ENCODE data around the gene C12orf75. TPM values are rescaled to one million over a fixed set of nuclear protein-coding genes. Genes with fewer than 3 reads are reported as not detected.
A peak's percentile ranks its signal among the peaks of the same experiment; 100 is the strongest.

The C12orf75 gene
- total and polyA plus RNA-seq, 2 donors (not counting 3 experiments of a cell fraction or from before 2014, with no cell fraction given), result 23.6 to 60.7 TPM

GRCh38 chr12:105393587-105393986 is 63.1 kb downstream of the C12orf75 start:
- Histone ChIP-seq H3K9me3 (replicated peaks; ENCODE audit: control insufficient read depth, insufficient read depth, low read length) (no peaks in the 10 kb centered on the region), H3K27me3 (ENCODE audit: control insufficient read depth in 2 of 2, insufficient read depth in 2 of 2, low read length in 2 of 2) (no peaks in the 10 kb centered on the region), H3K4me3 (replicated peaks in 1 of 3; ENCODE audit: insufficient read depth in 1 of 3, low read depth in 1 of 3, low read length in 3 of 3) (no peak overlapping the region), H3K9ac (replicated peaks; ENCODE audit: extremely low read depth, insufficient read depth, low read length) (no peak overlapping the region), H4K20me1 (replicated peaks; ENCODE audit: control insufficient read depth, extremely low read depth, insufficient read depth, low read length) (no peaks in the 10 kb centered on the region), H3K36me3 (ENCODE audit: control insufficient read depth in 2 of 2, extremely low read depth in 1 of 2, insufficient read depth in 2 of 2, low read length in 2 of 2) (no peaks in the 10 kb centered on the region), H3K4me1 (ENCODE audit: control insufficient read depth, extremely low read depth, insufficient read depth, low read length) (peaks cover 10% of the 10 kb centered on the region), H2AFZ (ENCODE audit: low read depth, low read length) (no peak overlapping the region), H3K9me1 (replicated peaks; ENCODE audit: control insufficient read depth, extremely low read depth, insufficient read depth, low read length) (no peaks in the 10 kb centered on the region), H3K27ac (ENCODE audit: insufficient read depth, low read depth, low read length) (no peak overlapping the region), H3K4me2 (ENCODE audit: insufficient read depth, low read length) (peak overlapping the region; percentile 42), H3K79me2 (ENCODE audit: control insufficient read depth, insufficient read depth, low read length) (no peaks in the 10 kb centered on the region)
- ChIA-PET POLR2A (no interaction called here), CTCF (interaction anchor here (1.0 to 1.7 kb wide), 4 partner anchors 10 to 189 kb away, joined by 3 to 6 read pairs (median 5); no protein-coding TSS in a partner anchor)
- intact Hi-C loops (cut with micrococcal nuclease) (no loop called here), dilution Hi-C loops (cut with MboI; ENCODE audit: extremely low pct_ligation_motif_present, low sequenced_read_pairs) (no loop called here)
- no peak for TF ChIP-seq POLR2AphosphoS5 (IDR thresholded peaks at IDR 0.05; ENCODE audit: insufficient read depth, low read depth, low read length)
- TF ChIP-seq, protein P1, sequence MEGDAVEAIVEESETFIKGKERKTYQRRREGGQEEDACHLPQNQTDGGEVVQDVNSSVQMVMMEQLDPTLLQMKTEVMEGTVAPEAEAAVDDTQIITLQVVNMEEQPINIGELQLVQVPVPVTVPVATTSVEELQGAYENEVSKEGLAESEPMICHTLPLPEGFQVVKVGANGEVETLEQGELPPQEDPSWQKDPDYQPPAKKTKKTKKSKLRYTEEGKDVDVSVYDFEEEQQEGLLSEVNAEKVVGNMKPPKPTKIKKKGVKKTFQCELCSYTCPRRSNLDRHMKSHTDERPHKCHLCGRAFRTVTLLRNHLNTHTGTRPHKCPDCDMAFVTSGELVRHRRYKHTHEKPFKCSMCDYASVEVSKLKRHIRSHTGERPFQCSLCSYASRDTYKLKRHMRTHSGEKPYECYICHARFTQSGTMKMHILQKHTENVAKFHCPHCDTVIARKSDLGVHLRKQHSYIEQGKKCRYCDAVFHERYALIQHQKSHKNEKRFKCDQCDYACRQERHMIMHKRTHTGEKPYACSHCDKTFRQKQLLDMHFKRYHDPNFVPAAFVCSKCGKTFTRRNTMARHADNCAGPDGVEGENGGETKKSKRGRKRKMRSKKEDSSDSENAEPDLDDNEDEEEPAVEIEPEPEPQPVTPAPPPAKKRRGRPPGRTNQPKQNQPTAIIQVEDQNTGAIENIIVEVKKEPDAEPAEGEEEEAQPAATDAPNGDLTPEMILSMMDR (IDR thresholded peaks at IDR 0.05; ENCODE audit: extremely low read depth in 1 of 2, insufficient read depth in 1 of 2, low read depth in 1 of 2, low read length in 2 of 2), result no peak
- TF ChIP-seq FOS (IDR thresholded peaks at IDR 0.05; ENCODE audit: borderline replicate concordance, insufficient read depth, low read length), result no peak
- no peak for TF ChIP-seq EZH2 (IDR thresholded peaks at IDR 0.05; ENCODE audit: borderline replicate concordance, low read depth, low read length, severe bottlenecking)
- TF ChIP-seq MYC (IDR thresholded peaks at IDR 0.05; ENCODE audit: low read depth, low read length), result no peak
- TF ChIP-seq, protein P2, sequence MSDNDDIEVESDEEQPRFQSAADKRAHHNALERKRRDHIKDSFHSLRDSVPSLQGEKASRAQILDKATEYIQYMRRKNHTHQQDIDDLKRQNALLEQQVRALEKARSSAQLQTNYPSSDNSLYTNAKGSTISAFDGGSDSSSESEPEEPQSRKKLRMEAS (IDR thresholded peaks at IDR 0.05; ENCODE audit: insufficient read depth, insufficient read length), result no peak
- TF ChIP-seq JUN (IDR thresholded peaks at IDR 0.05; ENCODE audit: borderline replicate concordance, insufficient read depth, insufficient read length, low read depth), result no peak
- TF ChIP-seq GATA2 (IDR thresholded peaks at IDR 0.05; ENCODE audit: insufficient read depth, insufficient read length, low read depth, low read length), result no peak
- TF ChIP-seq POLR2A (IDR thresholded peaks at IDR 0.05; ENCODE audit: low read depth, low read length), result no peak
- BruUV-seq (replicated peaks), result no TSS peak
- FAIRE-seq (peak; percentile 96), DNase-seq (ENCODE audit: low read depth, low spot score) (peak; percentile 65)
